Stimulated activated naive CD8-positive, alpha-beta T cell treated with anti-CD3 and anti-CD28 coated beads, Interleukin-15, Interleukin-2, amounts not matched to agents 100 U/mL and 50 U/mL, for 24 hours (primary cell): Measurements from ENCODE around the gene SFPQ.
"Not testable (repeated sequence)": the region's sequence is repeated elsewhere in the genome, so short reads cannot be mapped to it uniquely, and the experiment has no call there.

Source experiments
- ATAC-seq: fragments of 150-1000 bp; cut with Tn5 transposase; one replicate; pipeline ENCODE4 v1.10.0; 2021
- DNase-seq: peaks from one replicate; pipeline ENCODE4 v3.0.0; 2021

The SFPQ gene, protein sequence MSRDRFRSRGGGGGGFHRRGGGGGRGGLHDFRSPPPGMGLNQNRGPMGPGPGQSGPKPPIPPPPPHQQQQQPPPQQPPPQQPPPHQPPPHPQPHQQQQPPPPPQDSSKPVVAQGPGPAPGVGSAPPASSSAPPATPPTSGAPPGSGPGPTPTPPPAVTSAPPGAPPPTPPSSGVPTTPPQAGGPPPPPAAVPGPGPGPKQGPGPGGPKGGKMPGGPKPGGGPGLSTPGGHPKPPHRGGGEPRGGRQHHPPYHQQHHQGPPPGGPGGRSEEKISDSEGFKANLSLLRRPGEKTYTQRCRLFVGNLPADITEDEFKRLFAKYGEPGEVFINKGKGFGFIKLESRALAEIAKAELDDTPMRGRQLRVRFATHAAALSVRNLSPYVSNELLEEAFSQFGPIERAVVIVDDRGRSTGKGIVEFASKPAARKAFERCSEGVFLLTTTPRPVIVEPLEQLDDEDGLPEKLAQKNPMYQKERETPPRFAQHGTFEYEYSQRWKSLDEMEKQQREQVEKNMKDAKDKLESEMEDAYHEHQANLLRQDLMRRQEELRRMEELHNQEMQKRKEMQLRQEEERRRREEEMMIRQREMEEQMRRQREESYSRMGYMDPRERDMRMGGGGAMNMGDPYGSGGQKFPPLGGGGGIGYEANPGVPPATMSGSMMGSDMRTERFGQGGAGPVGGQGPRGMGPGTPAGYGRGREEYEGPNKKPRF

DNA sequence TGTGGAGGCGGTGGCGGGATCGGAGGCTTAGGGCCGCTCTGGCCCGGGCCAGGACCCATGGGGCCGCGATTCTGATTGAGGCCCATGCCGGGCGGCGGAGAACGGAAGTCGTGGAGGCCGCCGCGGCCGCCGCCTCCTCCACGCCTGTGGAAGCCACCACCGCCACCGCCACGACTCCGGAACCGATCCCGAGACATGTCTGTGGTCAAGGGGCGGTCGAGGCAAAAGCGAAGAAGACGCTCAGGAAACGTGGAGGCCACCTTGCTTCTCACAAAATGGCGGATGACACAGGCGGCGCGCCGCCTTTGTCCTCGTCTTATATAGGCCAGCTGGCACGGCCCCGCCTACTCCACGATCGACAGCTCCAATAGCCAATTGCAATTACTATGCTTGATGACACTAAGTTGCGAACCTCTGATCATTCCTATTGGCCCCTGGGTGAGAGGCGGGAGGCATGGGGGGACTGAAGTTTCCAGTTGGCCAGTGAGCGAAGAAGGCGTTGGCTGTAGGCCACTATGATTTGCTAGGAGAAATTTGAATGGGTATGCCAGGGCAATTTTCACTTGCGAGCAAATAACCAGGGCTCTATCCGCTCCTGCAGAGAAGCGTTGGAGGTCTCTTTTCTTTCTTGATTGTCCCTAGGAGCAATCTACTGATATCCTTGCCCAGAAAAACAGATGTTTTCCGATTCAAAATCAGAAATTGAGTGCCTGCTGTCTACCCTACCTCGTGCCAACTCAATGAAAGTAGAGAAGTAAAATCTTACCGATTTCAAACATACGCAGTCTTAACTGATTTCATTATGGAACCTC is at the start of gene SFPQ:
Gene SFPQ (minus strand): TSS at position 293 of the 812 bp plus-strand sequence. CDS start 96 bp downstream, at position 197.
- ATAC-seq, result peak; percentile 92

DNA sequence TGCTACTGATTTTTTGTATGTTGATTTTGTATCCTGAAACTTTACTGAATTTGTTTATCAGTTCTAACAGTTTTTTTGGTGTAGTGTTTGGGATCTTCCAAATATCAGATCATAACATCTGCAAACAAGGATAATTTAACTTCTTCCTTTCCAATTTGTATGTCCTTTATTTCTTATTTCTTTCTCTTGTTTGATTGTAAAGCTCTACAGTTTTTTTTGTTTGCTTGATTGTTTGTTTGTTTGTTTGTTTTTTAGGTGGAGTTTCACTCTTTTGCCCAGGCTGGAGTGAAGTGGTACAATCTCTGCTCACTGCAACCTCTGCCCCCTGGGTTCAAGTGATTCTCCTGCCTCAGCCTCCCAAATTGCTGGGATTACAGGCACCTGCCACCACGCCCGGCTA is 43.8 kb upstream of the SFPQ start:
- ATAC-seq, DNase-seq: not testable (repeated sequence)

More for the DNA sequence above, at the start of gene SFPQ:
- DNase-seq, result peak; percentile 93

DNA sequence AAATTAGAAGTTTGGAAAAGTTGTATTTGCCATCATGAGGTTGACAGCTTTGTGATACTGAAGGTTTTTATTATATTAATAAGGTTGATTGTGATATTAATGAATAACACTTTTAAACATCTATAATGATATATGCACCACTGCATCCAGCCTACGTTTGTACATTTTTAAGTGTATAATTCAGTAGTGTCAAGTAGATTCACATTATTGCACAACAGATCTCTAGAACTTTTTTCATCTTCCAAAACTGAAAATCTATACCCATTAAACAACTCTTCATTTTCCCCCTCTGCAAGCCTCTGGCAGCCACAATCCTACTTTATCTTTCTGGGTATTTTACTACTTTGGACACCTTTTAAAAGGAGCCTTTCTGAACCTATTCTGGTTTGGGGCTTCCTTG is 38.3 kb upstream of the SFPQ start:
- DNase-seq (no peak), ATAC-seq (no peak)

DNA sequence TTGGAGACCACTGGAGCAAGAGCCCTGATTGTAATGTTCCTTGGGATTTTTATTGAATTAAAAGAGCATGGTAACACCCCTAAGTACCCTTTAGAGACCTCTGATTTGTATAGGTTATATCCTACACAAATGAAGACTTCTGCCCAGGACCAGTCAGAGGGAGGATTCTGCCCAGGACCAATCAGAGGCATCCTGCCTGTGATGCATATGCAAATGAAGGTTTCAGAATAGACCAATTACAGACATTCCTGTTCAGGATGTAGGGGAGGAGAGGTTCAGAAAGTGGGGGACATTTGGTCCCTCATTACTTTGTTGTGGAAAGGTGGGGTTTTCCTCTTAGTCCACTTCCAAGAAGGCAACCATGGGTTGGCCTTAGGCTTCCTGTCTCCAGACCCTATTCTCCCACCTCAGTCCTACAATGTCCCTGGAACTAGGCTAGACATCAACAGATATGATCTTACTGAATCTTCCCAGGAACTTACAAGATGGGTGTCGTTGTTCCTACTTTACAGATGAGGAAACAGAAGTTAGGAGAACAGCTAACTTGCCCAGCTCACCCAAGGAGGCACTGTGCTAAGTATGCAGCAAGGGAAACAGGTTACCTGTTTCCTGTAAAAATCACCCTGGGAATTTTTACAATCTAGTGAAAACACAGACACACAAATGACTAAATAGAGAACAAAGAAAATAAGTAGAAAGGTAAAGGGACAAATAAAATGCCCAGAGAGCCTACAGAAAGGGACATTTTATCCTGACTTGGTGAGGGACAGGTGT is 36.8 kb upstream of the SFPQ start:
- DNase-seq (no peak), ATAC-seq (peak; percentile 19)

DNA sequence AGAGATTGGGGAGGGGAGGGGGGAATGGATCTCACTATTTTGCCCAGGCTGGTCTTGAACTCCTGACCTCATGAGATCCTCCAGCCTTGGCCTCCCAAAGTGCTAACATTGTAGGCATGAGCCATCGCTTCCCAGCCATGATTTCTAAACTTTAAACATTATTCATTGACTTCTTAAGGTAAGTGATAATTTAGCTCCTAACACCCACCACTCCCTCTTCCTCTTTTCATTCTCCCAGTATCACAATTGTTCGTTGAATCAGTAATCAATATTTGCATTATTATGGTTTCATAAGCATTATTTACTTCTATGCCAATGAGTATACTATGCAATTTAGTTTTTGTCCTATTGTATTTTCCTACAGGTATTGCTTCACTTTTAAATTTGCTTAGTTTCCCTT is 33.6 kb upstream of the SFPQ start:
- DNase-seq (no peak), ATAC-seq (no peak)

DNA sequence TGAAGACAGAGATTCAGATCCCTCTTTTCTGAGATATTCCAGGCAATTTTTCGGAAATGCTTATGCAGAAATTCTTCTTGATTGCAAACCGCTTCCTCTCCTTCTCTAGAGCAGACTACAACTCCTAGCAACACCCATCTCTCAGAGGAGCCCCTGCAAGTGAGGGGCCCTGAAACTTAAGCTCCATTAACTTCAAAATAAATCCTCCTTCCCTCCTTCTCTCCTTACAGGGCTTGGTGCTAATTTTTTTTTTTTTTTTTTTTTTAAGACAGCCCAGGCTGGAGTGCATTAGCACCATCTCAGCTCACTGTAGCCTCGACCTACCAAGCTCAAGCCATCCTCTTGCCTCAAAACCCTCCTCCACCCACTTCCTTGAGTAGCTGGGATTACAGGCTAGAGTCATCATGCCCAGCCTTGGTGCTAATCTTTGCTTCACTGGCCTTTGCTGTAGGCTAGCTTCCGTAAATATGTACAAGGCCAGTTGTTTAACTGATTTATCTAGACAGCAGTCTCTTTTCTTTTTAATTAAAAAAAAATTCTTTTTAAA is 30.2 kb upstream of the SFPQ start:
- no peak for DNase-seq
- ATAC-seq, result no peak

DNA sequence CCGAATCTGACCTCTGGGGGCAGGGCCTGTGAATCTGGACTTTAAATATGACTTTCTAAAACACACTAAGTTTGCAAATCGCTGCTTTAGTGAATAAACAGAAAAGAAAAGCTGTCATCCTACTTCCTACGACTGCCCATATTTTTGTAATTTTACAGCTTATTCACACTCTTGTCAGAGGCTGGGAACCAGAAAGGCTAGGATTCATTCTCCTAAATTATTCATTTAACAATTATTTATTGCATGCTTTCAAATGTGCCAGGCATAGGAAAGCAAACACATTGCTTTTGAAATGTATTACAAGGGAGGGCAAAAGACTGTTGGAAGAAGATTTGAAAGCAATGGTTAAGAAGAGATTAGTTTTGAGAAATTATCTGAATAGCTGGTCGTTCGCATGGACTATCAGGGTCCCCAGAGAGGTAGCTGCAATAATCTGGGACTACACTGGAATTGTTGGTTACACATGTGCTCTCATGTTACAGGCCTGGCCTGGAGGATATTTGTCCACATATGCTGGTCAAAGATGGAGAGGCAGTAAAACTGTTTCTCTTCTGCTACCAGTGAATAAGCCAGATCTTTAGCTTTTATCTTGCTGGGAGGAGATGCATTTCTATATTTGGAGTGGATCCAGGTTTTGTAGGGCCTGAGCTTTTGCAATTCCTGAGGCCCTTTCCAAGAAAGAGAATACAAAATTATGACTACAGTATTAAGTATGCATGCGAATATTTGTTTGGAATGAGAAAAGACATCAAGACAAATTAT is 29.6 kb upstream of the SFPQ start:
- no peak for DNase-seq
- no peak for ATAC-seq

DNA sequence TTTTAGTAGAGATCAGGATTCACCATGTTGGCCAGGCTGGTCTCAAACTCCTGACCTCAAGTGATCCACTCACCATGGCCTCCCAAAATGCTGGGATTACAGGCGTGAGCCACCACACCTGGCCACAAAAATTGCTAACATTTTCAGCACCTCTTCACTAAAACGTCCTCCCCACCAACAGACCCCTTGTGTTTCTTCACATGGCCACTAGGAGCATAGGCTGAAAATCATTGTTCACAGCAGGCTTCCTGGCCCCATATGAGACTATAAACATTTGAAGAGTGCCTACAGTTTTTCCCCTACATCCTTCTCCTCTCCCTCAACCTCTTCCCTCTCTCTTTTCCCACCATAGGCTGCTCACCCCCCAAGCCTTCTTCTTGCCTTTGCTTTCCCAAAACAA is 28.0 kb upstream of the SFPQ start:
- DNase-seq (no peak), ATAC-seq (no peak)

DNA sequence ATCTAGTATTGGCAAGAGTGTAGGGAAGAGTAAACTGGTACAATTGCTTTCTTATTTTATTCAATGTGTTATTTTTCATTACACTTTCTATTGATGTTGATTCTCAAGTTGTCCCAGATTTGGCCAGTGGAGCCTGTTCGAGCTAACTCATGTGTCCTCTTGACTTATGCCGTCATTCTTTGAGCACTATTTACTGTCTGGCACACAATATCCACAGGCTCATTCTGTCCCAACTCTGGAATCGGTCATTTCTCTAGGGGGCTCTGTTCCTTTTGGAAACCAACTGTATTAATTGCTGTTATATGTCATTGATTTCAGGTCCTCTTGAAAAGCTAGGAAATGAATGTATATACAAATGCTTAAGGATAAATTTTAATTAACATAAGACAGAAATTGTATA is 22.4 kb upstream of the SFPQ start:
- no peak for ATAC-seq
- no peak for DNase-seq

DNA sequence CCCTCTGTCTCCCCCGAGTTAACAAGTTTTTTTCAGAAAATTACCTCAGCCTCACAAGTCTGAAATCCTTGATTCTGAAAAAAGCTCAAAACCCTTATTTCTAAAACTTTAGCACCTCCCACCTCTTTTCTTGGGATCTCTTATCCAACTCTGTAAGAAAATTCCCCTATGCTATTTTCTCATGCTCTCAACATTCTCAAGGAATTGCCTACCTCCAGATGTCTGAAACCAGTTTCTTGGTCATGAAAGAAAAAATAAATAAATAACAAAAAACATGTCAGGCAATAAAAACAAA is 18.1 kb upstream of the SFPQ start:
- no peak for ATAC-seq
- DNase-seq, result no peak

DNA sequence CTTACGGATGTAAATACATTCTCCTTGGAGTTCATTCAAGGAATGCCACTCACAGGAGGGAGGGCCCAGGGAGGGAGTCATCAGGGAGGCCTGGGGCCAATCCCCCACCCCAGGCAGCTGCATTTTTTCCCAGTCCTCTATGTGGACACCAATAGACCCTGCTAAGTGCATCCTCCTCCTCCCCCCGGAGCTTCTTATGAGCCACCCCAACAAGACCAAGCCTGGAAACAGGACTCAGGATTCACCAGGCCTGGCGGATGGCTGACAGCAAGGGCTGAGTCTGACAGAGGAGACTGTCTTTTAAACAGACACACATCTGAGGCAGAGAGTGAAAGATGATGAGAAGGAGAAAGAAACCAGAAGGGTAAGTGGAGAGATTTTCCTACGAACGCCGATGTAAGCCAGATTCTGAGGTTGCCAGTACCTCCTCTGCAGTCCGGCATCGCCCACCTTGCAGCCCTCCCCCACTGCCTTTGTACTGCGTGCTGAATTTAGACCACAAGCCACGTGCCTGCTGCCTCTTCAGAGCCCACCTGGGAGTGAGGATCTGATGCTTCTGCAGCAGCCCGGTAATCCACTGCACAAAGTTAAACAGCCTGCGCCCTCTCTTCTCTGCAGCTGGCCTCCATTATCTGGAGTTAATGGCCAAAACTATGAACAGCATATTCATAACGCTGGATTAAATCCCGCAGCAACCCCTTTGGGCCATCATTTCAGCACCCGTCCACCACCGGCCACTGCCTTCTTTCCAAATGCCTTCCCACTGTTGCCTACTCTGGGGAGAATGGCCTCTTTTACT is 17.6 kb upstream of the SFPQ start:
- ATAC-seq (no peak), DNase-seq (no peak)

DNA sequence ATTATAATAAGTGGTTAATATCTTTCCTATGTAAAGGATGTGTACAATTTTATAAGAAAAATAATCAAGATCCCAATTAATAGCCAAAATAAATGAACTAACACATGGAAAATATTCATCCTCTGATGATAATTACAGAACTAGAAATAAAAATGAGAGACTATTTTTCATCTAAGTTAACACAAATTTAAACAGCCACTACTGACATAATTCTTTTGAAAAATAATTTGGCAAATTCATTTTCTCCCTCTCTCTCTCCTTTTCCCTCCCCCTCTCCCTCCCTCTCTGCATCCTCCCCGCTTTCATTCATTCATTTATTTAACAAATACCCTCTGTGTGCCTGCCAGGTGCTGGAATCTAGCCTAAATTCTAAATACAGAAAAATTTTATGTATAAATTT is 10.3 kb upstream of the SFPQ start:
- no peak for DNase-seq
- ATAC-seq, result no peak

DNA sequence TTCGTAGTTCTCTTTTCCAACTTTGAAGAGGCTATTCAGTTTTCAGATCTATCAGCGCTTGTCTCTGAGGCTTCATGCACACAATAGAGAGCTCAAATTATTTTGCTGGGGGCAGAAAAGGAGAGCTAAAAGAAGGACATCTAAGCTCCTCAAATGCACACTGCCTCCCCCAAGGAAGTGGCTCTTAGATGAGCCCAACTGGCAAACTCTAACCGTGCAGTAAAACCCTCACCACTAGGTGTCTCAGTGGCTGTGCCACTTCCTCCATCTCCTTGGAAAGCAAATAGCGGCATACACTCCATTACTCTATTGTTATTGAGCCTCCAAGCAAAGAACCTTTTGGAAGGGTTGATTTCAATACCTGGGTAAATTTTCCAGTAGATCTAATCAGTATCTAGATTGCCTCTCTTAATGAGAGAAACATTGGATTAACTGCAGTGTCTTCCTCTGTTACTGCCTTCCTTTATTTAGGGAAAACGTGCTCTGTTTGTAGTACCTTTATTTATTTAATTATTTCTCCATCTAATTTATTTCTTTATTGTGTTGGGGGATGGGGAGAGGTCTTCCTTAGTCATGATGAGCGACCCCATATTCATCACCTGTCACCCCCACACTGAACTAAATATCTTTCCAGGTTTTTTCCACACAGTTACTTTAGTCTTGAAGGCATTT is 9.2 kb upstream of the SFPQ start:
- peak; percentile 96 for ATAC-seq
- peak; percentile 63 for DNase-seq

DNA sequence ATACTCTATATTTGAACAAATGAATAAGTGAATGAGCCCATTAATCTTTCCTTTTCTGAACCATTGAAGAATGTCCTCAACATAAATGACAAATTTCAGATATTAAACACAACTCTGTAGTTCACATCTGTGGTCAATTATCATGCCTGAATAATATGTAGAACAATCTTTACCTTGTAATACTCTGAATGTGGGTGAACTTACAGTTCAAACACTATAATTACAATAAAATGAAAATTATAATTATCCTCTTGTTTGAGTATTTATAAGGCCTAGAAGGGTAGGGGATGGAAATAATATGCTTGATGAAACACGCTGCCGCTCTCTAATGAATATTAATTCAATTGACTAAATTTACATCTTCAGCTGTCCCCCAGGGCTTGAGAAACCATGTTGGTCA is 8.7 kb upstream of the SFPQ start:
- ATAC-seq, result no peak
- DNase-seq, result no peak

DNA sequence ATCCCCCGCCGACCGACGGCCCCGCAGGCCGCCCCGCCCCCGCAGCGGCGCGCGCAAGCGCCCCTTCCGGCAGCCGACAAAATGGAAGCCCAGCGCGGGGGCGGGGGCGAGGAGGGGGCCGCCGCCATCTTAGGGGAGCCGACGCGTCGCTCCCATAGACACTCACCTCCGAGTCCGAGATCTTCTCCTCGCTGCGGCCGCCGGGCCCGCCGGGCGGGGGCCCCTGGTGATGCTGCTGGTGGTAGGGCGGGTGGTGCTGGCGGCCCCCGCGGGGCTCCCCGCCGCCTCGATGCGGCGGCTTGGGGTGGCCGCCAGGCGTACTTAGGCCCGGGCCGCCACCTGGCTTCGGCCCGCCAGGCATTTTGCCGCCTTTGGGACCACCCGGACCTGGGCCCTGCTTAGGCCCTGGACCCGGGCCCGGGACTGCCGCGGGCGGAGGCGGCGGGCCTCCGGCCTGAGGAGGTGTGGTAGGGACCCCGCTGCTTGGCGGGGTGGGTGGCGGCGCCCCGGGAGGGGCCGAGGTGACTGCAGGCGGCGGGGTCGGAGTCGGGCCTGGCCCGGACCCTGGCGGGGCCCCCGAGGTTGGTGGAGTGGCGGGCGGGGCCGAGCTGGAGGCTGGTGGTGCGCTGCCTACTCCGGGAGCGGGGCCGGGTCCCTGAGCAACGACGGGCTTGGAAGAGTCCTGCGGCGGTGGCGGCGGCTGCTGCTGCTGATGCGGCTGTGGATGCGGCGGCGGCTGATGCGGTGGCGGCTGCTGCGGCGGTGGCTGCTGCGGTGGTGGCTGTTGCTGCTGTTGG is 691 bp downstream of the SFPQ start:
- ATAC-seq (peak; percentile 35), DNase-seq (peak; percentile 94)

DNA sequence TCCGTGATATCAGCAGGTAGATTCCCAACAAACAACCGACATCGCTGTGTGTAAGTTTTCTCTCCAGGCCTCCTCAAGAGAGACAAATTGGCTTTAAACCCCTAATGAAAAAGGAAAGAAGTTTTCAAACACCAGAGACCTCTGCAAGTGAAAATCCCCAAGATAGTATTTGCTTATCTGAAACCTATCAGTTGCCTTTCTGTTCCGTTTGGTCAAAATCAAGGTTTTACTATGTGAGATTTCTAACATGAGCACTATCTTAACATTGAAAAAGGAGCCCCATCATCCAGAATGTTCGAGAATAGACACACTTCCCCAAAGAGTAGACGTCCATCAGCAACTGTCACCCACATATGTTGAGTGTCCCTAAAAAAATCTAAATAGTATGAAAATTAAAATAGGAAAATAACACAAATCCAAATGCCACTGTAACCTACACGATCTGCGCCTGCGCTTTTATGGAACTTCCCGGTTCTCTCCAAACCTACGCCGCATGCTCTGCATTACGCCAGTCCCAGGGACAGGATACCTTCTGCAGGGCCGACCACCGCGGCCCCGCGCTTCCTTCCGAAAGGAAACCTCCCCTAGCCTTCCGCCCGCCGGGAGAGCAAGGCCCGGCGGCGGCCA is 1.4 kb downstream of the SFPQ start:
- no peak for DNase-seq

DNA sequence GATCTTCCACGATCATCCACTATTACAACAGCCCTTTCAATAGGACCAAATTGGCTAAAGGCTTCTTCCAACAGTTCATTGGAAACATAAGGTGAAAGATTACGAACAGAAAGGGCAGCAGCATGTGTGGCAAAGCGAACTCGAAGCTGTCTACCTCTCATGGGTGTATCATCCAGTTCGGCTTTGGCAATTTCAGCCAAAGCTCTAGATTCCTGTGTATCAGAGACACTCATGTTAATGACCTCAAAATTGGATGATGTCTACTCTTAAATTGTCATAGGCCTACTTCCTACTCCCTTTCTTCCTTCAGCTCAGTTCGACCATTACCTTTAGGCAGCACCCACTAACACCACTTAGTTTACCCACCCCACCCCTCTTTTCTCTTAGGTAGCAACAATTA is 2.2 kb downstream of the SFPQ start:
- DNase-seq, result no peak
- ATAC-seq, result no peak

More for the DNA sequence above, 1.4 kb downstream of the SFPQ start:
- no peak for ATAC-seq
